Measurements from ENCODE around the gene HSP90AB1. TPM values are rescaled to one million over a fixed set of nuclear protein-coding genes. Genes with fewer than 3 reads are reported as not detected.

HSP90AB1 gene
- total and polyA plus RNA-seq, 5 donors from 2014 or later = 264 to 426 (median 368) TPM

- ATAC-seq (ENCODE audit: low read depth in 2 of 2) = no peak
- H3K4me3 ChIP-seq (ENCODE audit: low read depth, low read length) = no peak overlapping the region
- peaks cover 43% of the 10 kb centered on the region for H3K27me3 Mint-ChIP-seq
- peaks cover 17% of the 10 kb centered on the region for H3K27me3 ChIP-seq (ENCODE audit: control insufficient read depth, insufficient read depth, low read length)
- no peaks in the 10 kb centered on the region for H3K36me3 Mint-ChIP-seq
- peak overlapping the region in 2 of 4 donors; percentile 17 to 95 for H3K4me3 Mint-ChIP-seq
- no peak overlapping the region for H3K27ac ChIP-seq (ENCODE audit: insufficient read depth, low read length, poor library complexity, severe bottlenecking)
- peak overlapping the region in 1 of 3 donors; percentile 31 for H3K27ac Mint-ChIP-seq
- H3K4me1 Mint-ChIP-seq = peaks cover 0 to 61% (median 36%) of the 10 kb centered on the region in 4 donors
- no peaks in the 10 kb centered on the region for H3K9me3 Mint-ChIP-seq
- H3K9me3 ChIP-seq (ENCODE audit: control insufficient read depth in 2 of 2, low read length in 2 of 2) = no peaks in the 10 kb centered on the region
- H3K4me1 ChIP-seq (ENCODE audit: control insufficient read depth, insufficient read depth, low read length, poor library complexity, severe bottlenecking) = peaks cover 39% of the 10 kb centered on the region
- no peak for DNase-seq
- H3K36me3 ChIP-seq (ENCODE audit: control insufficient read depth, insufficient read depth, low read length) = no peaks in the 10 kb centered on the region
Measured at GRCh38 chr6:44267252-44267651, 20.4 kb downstream of the HSP90AB1 start.

DNA sequence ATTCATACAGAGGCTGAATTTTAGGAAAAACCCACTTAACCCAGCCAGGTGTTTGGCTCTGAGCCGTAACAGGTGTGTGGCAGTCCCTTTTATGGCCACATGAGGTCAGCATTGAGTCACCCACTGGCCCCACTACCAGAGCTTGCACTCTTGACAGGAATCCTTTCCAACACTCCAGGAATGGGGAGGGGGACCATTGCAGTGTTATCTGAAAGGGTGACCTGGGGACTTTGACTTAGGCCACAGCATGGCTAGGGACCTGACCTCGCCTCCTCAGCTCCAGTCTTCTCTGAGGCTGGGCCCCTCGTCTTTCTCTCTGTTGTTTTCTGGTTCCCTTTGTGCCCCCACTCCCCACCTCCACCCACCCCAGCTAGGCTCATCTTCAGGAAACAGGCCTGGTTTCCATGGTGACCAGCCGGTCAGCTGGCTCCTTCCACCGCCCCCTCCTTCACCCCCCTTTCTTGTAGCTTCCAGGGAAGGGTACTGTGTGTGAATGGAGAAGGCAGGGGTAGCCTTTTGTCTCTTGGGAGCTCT lies 21.3 kb downstream of the HSP90AB1 start:
- ATAC-seq (ENCODE audit: low read depth in 2 of 2) (peak in 1 of 2 donors; percentile 28), DNase-seq (peak; percentile 46 to 64 (median 64))
- H3K4me3 Mint-ChIP-seq = peak overlapping the region; percentile 28 to 90 (median 67)
- H3K27ac Mint-ChIP-seq = peak overlapping the region in 1 of 3 donors; percentile 60
- H3K27ac ChIP-seq (ENCODE audit: insufficient read depth, low read length, poor library complexity, severe bottlenecking) = no peak overlapping the region
- H3K36me3 Mint-ChIP-seq = peaks cover 3% of the 10 kb centered on the region
- peaks cover 0 to 52% (median 27%) of the 10 kb centered on the region in 4 donors for H3K4me1 Mint-ChIP-seq
- peaks cover 52% of the 10 kb centered on the region for H3K27me3 Mint-ChIP-seq
- peaks cover 17% of the 10 kb centered on the region for H3K27me3 ChIP-seq (ENCODE audit: control insufficient read depth, insufficient read depth, low read length)
- H3K36me3 ChIP-seq (ENCODE audit: control insufficient read depth, insufficient read depth, low read length) = no peaks in the 10 kb centered on the region
- H3K4me3 ChIP-seq (ENCODE audit: low read depth, low read length) = no peak overlapping the region
- peaks cover 30% of the 10 kb centered on the region for H3K4me1 ChIP-seq (ENCODE audit: control insufficient read depth, insufficient read depth, low read length, poor library complexity, severe bottlenecking)
- peaks cover 0 to 2% (median 0%) of the 10 kb centered on the region in 7 donors for H3K9me3 Mint-ChIP-seq
- no peaks in the 10 kb centered on the region for H3K9me3 ChIP-seq (ENCODE audit: control insufficient read depth in 2 of 2, low read length in 2 of 2)

- ATAC-seq (ENCODE audit: low read depth in 2 of 2) (no peak), DNase-seq (no peak)
- peak overlapping the region; percentile 6 to 82 (median 70) for H3K4me3 Mint-ChIP-seq
- H3K27ac Mint-ChIP-seq = peak overlapping the region in 1 of 3 donors; percentile 48
- H3K4me1 Mint-ChIP-seq = peaks cover 0 to 42% (median 19%) of the 10 kb centered on the region in 4 donors
- H3K27ac ChIP-seq (ENCODE audit: insufficient read depth, low read length, poor library complexity, severe bottlenecking) = no peak overlapping the region
- peaks cover 0 to 2% (median 0%) of the 10 kb centered on the region in 7 donors for H3K9me3 Mint-ChIP-seq
- H3K4me1 ChIP-seq (ENCODE audit: control insufficient read depth, insufficient read depth, low read length, poor library complexity, severe bottlenecking) = peaks cover 18% of the 10 kb centered on the region
- H3K27me3 ChIP-seq (ENCODE audit: control insufficient read depth, insufficient read depth, low read length) = peaks cover 19% of the 10 kb centered on the region
- peaks cover 60% of the 10 kb centered on the region for H3K27me3 Mint-ChIP-seq
- H3K36me3 Mint-ChIP-seq = peaks cover 3% of the 10 kb centered on the region
- H3K4me3 ChIP-seq (ENCODE audit: low read depth, low read length) = no peak overlapping the region
- H3K36me3 ChIP-seq (ENCODE audit: control insufficient read depth, insufficient read depth, low read length) = no peaks in the 10 kb centered on the region
- H3K9me3 ChIP-seq (ENCODE audit: control insufficient read depth in 2 of 2, low read length in 2 of 2) = no peaks in the 10 kb centered on the region
Measured at GRCh38 chr6:44269178-44269920, 22.4 kb downstream of the HSP90AB1 start.

DNA sequence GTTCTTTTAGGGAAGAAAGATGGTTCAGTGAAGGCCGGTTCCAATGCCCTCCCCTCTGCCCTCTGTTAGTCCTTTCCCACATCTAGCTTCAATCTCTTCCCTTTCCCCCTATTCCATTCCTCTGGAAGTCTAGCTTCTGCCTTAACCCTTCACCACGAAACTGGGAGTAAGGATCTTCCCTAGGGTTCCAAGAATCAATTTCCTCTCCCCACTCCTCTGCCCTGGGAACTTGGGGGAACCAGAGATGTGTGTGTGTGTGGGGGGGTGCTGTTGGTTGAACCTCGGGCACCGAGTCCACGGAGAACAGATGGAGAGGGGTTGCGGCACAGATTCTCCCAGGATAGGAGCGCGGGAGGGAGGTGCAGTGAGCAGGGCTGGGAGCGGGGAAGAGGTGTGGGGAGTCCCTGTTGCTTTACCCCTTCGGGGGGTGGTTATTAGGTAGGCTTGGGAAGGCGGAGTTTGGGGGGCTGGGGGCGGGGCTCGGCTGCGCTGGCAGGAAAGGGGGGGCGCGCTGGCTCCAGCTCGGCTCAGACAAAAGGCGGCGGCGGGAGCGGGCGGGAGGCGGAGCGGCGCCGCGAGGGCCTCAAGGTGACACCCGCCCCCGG lies 23.1 kb downstream of the HSP90AB1 start, which contains the start of gene TMEM151B:
Gene TMEM151B, plus strand, starts transcription at position 530 of the 605 bp plus-strand sequence. CDS start 293 bp downstream, outside the sequence.
- Mint-ChIP-seq H3K9me3 (peaks cover 0 to 2% (median 0%) of the 10 kb centered on the region in 7 donors), H3K27ac (peak within 1 kb of the TSS in 1 of 3 donors; percentile 48), H3K27me3 (peaks cover 63% of the 10 kb centered on the region), H3K4me3 (peak within 1 kb of the TSS; percentile 66 to 82 (median 73)), H3K4me1 (peaks cover 0 to 40% (median 15%) of the 10 kb centered on the region in 4 donors), H3K36me3 (peaks cover 3% of the 10 kb centered on the region)
- Histone ChIP-seq H3K4me3 (ENCODE audit: low read depth, low read length) (no peak within 1 kb of the TSS), H3K4me1 (ENCODE audit: control insufficient read depth, insufficient read depth, low read length, poor library complexity, severe bottlenecking) (peaks cover 11% of the 10 kb centered on the region), H3K27ac (ENCODE audit: insufficient read depth, low read length, poor library complexity, severe bottlenecking) (no peak within 1 kb of the TSS), H3K36me3 (ENCODE audit: control insufficient read depth, insufficient read depth, low read length) (no peaks in the 10 kb centered on the region), H3K27me3 (ENCODE audit: control insufficient read depth, insufficient read depth, low read length) (peaks cover 21% of the 10 kb centered on the region), H3K9me3 (ENCODE audit: control insufficient read depth in 2 of 2, low read length in 2 of 2) (no peaks in the 10 kb centered on the region)
- no peak for DNase-seq
- ATAC-seq (ENCODE audit: low read depth in 2 of 2) = no peak

DNA sequence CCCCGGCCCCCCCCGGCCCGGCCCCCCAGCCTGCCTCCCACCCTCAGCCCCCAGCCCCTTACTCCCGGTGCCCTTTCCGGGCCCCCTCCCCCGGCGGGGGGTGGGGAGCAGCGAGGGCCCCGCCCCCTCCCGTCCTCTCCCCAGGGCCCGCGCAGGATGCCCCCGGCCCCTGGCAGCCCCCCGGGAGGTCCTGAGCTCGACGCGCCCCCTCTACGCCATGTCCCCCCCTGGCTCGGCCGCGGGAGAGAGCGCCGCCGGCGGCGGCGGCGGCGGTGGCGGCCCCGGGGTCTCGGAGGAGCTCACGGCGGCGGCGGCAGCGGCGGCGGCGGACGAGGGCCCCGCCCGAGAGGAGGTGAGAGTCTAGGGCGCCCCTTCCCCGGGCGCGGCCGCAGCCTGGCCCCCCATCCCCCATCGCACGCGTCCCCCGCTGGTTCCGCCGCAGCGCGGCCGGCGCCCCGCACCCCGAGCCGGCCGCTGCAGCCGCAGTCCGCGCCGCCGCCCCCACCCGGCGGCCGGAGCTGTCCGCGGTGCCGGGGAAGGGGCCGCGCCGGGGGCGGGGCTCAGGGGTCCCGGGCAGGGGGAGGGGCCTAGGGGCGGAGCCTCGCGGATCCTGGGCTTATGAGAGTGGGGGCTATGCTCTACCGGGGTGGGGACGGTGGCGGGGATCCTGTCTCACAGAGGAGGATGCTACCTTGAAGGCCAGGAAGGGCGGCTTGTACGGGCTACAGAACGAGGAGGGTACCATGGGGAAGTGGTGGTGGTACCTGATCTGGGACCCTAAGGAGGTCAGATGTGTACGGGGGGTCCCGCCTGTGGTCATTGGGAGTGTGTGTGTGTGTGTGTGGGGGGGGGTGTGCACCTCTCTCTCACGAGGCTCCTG lies 23.9 kb downstream of the HSP90AB1 start:
- Histone ChIP-seq H3K4me1 (ENCODE audit: control insufficient read depth, insufficient read depth, low read length, poor library complexity, severe bottlenecking) (peaks cover 13% of the 10 kb centered on the region), H3K27ac (ENCODE audit: insufficient read depth, low read length, poor library complexity, severe bottlenecking) (no peak overlapping the region), H3K9me3 (ENCODE audit: control insufficient read depth in 2 of 2, low read length in 2 of 2) (no peaks in the 10 kb centered on the region), H3K36me3 (ENCODE audit: control insufficient read depth, insufficient read depth, low read length) (no peaks in the 10 kb centered on the region), H3K27me3 (ENCODE audit: control insufficient read depth, insufficient read depth, low read length) (peaks cover 21% of the 10 kb centered on the region), H3K4me3 (ENCODE audit: low read depth, low read length) (no peak overlapping the region)
- H3K4me1 Mint-ChIP-seq = peaks cover 0 to 37% (median 15%) of the 10 kb centered on the region in 4 donors
- peaks cover 63% of the 10 kb centered on the region for H3K27me3 Mint-ChIP-seq
- H3K27ac Mint-ChIP-seq = peak overlapping the region in 1 of 3 donors; percentile 45
- H3K4me3 Mint-ChIP-seq = peak overlapping the region; percentile 43 to 78 (median 70)
- H3K9me3 Mint-ChIP-seq = peaks cover 0 to 2% (median 0%) of the 10 kb centered on the region in 7 donors
- DNase-seq = no peak
- peaks cover 3% of the 10 kb centered on the region for H3K36me3 Mint-ChIP-seq
- ATAC-seq (ENCODE audit: low read depth in 2 of 2) = no peak

DNA sequence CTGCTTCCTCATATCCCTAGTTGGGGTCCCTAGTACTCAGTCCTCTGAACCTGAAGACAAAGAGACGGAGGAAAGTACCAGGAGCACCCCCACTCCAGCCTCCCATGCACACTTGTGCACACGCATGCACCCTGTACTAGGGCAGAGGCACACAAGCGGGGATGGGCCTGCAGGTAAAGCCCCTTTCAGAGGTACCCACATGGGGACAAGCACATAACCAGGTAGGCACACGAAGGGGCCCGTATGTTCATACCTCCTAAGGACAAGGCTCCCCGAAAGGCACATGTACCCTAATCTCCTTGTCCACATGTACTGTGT lies 24.5 kb downstream of the HSP90AB1 start:
- Histone ChIP-seq H3K36me3 (ENCODE audit: control insufficient read depth, insufficient read depth, low read length) (no peaks in the 10 kb centered on the region), H3K4me1 (ENCODE audit: control insufficient read depth, insufficient read depth, low read length, poor library complexity, severe bottlenecking) (peaks cover 14% of the 10 kb centered on the region), H3K27ac (ENCODE audit: insufficient read depth, low read length, poor library complexity, severe bottlenecking) (no peak overlapping the region), H3K27me3 (ENCODE audit: control insufficient read depth, insufficient read depth, low read length) (peaks cover 21% of the 10 kb centered on the region), H3K4me3 (ENCODE audit: low read depth, low read length) (no peak overlapping the region), H3K9me3 (ENCODE audit: control insufficient read depth in 2 of 2, low read length in 2 of 2) (no peaks in the 10 kb centered on the region)
- no peak for DNase-seq
- peak overlapping the region in 3 of 4 donors; percentile 43 to 78 (median 64) for H3K4me3 Mint-ChIP-seq
- peaks cover 63% of the 10 kb centered on the region for H3K27me3 Mint-ChIP-seq
- peaks cover 0 to 2% (median 0%) of the 10 kb centered on the region in 7 donors for H3K9me3 Mint-ChIP-seq
- peaks cover 3% of the 10 kb centered on the region for H3K36me3 Mint-ChIP-seq
- H3K27ac Mint-ChIP-seq = no peak overlapping the region
- ATAC-seq (ENCODE audit: low read depth in 2 of 2) = no peak
- H3K4me1 Mint-ChIP-seq = peaks cover 0 to 34% (median 13%) of the 10 kb centered on the region in 4 donors

DNA sequence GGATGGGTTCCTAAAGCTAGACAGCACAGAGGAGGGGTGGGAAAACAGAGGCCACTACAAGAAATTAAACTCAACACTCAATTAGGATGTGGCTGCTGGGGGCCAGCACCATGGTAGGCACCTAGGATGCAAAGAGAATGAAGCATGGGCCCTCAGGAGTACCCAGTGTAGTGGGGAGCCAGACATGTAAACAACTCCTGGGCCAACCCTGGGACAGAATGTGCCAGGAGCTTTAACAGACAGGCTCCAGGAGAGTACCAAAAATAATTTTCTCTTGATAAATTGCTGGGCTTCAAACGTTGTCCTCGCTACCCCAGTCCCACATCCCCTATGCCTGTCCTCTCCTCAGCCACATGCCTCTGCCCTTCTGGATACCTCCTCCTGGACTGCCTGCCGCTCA lies 25.0 kb downstream of the HSP90AB1 start:
- Histone ChIP-seq H3K27ac (ENCODE audit: insufficient read depth, low read length, poor library complexity, severe bottlenecking) (no peak overlapping the region), H3K4me1 (ENCODE audit: control insufficient read depth, insufficient read depth, low read length, poor library complexity, severe bottlenecking) (peaks cover 14% of the 10 kb centered on the region), H3K27me3 (ENCODE audit: control insufficient read depth, insufficient read depth, low read length) (peaks cover 21% of the 10 kb centered on the region), H3K9me3 (ENCODE audit: control insufficient read depth in 2 of 2, low read length in 2 of 2) (no peaks in the 10 kb centered on the region), H3K36me3 (ENCODE audit: control insufficient read depth, insufficient read depth, low read length) (no peaks in the 10 kb centered on the region), H3K4me3 (ENCODE audit: low read depth, low read length) (no peak overlapping the region)
- Mint-ChIP-seq H3K4me1 (peaks cover 0 to 32% (median 13%) of the 10 kb centered on the region in 4 donors), H3K4me3 (peak overlapping the region in 2 of 4 donors; percentile 31 to 90), H3K36me3 (peaks cover 3% of the 10 kb centered on the region), H3K27ac (no peak overlapping the region), H3K9me3 (peaks cover 0 to 2% (median 0%) of the 10 kb centered on the region in 7 donors), H3K27me3 (peaks cover 67% of the 10 kb centered on the region)
- ATAC-seq (ENCODE audit: low read depth in 2 of 2) = no peak
- no peak for DNase-seq

Measured in CD4-positive, CD25-positive, alpha-beta regulatory T cell (primary cell).